ENCODE results near the gene DPH1.

The DPH1 gene

DNA sequence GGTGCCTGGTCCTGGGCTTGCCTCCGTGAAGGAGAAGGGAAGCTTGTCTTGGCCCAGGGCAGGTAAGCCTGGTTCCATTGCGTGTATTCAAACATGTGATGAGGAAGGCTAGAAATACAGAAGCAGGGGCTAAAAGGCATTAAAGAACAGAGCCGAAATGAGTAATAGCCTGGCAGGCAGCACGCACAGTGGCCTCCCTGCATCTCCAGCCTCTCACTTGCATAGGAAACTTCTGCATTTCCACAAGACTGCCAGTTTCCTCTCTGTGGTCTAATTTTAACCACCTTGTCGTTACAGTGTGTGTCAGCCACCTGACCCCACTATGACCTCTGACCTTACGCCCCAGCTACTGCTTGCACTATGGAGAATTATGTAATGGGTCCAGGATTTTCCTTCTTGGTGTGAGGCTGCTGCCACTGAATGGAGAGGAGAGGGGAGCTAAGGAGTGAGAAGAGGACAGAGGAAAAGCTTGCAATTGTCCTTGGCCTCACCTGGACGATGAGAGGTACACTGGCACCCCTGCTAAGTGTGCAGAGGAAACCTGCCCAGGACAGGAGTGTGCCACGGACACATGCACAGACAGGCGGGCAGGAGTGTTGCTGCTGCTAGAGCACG is 57.8 kb downstream of the DPH1 start:
- TF ChIP-seq, protein P1, sequence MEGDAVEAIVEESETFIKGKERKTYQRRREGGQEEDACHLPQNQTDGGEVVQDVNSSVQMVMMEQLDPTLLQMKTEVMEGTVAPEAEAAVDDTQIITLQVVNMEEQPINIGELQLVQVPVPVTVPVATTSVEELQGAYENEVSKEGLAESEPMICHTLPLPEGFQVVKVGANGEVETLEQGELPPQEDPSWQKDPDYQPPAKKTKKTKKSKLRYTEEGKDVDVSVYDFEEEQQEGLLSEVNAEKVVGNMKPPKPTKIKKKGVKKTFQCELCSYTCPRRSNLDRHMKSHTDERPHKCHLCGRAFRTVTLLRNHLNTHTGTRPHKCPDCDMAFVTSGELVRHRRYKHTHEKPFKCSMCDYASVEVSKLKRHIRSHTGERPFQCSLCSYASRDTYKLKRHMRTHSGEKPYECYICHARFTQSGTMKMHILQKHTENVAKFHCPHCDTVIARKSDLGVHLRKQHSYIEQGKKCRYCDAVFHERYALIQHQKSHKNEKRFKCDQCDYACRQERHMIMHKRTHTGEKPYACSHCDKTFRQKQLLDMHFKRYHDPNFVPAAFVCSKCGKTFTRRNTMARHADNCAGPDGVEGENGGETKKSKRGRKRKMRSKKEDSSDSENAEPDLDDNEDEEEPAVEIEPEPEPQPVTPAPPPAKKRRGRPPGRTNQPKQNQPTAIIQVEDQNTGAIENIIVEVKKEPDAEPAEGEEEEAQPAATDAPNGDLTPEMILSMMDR (IDR thresholded peaks at IDR 0.05; ENCODE audit: low read depth, low read length): no peak
- TF ChIP-seq, protein P2, sequence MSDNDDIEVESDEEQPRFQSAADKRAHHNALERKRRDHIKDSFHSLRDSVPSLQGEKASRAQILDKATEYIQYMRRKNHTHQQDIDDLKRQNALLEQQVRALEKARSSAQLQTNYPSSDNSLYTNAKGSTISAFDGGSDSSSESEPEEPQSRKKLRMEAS (IDR thresholded peaks at IDR 0.05; ENCODE audit: low read depth, low read length): 0 out of 2 replicates have a peak, but pooled peaks have one; percentile 28
- TF ChIP-seq MYC (IDR thresholded peaks at IDR 0.05; ENCODE audit: low read depth, low read length) (peak; percentile 67), POLR2A (IDR thresholded peaks at IDR 0.05; ENCODE audit: extremely low read depth, insufficient read length) (no peak)
- peak; percentile 92 for DNase-seq (ENCODE audit: low read depth)
- no peak overlapping the region for H3K4me3 ChIP-seq (ENCODE audit: low read depth, low read length)

DNA sequence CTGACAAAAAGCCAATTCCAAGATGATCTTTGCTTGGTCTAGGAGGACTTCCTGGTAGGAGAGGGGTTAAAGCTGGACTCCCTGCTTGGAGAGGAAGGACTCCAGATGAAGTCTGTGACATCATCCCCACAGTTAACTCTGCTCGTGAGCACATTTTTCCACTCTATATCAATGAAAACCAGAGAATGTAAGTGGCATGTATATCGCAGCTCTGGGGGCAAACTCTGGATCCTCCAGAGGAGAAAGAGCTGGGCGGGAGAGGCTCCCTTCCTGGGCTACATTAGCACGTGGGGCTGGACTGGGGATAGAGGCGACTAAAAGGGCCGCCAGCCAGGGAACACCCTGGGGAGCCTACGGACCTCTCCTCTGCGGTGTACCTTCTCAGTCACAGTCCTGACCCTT is 59.1 kb downstream of the DPH1 start:
- TF ChIP-seq POLR2A (IDR thresholded peaks at IDR 0.05; ENCODE audit: extremely low read depth, insufficient read length): no peak
- TF ChIP-seq MYC (IDR thresholded peaks at IDR 0.05; ENCODE audit: low read depth, low read length): no peak
- TF ChIP-seq, protein P1 (IDR thresholded peaks at IDR 0.05; ENCODE audit: low read depth, low read length): no peak
- TF ChIP-seq, protein P2 (IDR thresholded peaks at IDR 0.05; ENCODE audit: low read depth, low read length): no peak
- H3K4me3 ChIP-seq (ENCODE audit: low read depth, low read length): no peak overlapping the region
- peak; percentile 17 for DNase-seq (ENCODE audit: low read depth)

DNA sequence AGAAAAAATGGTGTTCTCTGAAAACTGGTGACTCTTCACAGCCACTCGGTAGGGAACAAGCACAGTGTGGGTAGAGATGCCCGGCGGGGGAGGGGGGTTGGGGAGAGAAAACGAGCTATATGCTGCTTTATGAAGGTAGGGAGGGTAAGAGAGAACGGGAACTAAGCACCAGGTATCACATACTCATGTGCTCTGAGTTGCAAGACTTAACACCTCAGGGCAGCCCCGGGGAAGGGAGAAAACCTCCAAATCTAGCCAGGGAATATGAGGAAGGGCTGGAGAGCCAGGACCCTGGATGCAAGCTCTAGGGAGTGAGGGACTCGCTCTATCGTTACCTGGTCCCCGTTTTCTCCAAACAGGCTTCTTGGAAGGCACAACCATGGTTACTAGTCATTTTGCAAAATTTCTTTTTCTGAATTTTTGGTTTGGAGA is 60.3 kb downstream of the DPH1 start:
- no peak overlapping the region for H3K4me3 ChIP-seq (ENCODE audit: low read depth, low read length)
- DNase-seq (ENCODE audit: low read depth): no peak
- TF ChIP-seq POLR2A (IDR thresholded peaks at IDR 0.05; ENCODE audit: extremely low read depth, insufficient read length) (no peak), MYC (IDR thresholded peaks at IDR 0.05; ENCODE audit: low read depth, low read length) (no peak)
- TF ChIP-seq, protein P1 (IDR thresholded peaks at IDR 0.05; ENCODE audit: low read depth, low read length): no peak
- TF ChIP-seq, protein P2 (IDR thresholded peaks at IDR 0.05; ENCODE audit: low read depth, low read length): no peak

DNA sequence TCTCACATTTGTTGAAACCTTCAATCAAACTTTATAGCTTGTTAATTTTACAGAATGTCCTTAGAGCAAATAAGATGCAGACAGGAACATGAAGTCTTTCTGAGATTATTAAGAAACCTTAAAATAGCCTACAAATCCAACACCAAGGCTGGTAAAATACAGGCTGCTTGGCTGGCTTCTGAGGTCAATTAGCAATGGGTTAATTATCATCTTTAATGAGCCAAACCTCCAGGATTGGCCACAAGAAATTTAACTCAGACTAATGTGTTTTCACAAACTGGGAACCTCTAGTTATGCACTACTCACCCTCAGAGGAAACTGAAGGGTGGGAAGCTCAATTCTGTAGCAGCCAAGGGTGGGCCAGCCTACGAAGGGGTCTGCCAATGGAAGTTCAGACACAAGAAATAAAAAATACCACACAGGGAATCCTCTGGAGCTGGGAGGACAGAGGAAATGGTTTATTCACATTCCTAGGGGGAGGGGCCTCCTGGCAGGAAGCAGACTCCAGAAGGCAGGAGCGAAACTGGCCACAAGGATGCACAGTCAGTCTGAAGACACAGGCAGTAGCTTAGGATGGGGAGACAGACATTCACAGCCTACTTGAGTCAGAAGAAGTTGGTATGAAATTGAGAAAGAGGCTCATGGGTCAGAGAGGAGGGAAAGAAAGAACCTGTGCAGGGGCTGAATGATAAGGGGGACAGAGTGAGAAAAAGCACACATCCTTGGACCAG is 61.0 kb downstream of the DPH1 start:
- H3K4me3 ChIP-seq (ENCODE audit: low read depth, low read length): no peak overlapping the region
- TF ChIP-seq, protein P2 (IDR thresholded peaks at IDR 0.05; ENCODE audit: low read depth, low read length): no peak
- TF ChIP-seq, protein P1 (IDR thresholded peaks at IDR 0.05; ENCODE audit: low read depth, low read length): no peak
- TF ChIP-seq POLR2A (IDR thresholded peaks at IDR 0.05; ENCODE audit: extremely low read depth, insufficient read length) (no peak), MYC (IDR thresholded peaks at IDR 0.05; ENCODE audit: low read depth, low read length) (no peak)
- peak; percentile 11 for DNase-seq (ENCODE audit: low read depth)

DNA sequence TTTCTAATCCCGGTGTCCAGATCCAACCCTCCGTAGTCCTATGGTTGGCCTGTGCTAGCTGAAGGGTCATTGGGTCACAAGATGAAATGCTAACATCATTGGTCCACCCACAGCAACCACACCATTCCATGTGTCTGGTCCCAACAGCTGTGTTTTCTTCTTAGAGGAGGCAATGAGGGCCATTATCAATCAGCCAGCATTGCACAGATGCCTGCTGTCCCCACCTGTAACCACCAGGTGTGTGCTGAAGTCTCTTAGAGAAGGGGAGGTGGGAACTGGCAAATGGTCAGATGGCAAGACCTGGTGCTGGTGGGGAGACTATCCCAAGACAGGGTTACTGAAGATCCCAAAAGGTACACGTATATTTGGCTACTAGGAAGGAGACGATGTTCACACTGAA is 62.3 kb downstream of the DPH1 start:
- H3K4me3 ChIP-seq (ENCODE audit: low read depth, low read length): no peak overlapping the region
- DNase-seq (ENCODE audit: low read depth): no peak
- TF ChIP-seq POLR2A (IDR thresholded peaks at IDR 0.05; ENCODE audit: extremely low read depth, insufficient read length) (no peak), MYC (IDR thresholded peaks at IDR 0.05; ENCODE audit: low read depth, low read length) (no peak)
- TF ChIP-seq, protein P1 (IDR thresholded peaks at IDR 0.05; ENCODE audit: low read depth, low read length): no peak
- TF ChIP-seq, protein P2 (IDR thresholded peaks at IDR 0.05; ENCODE audit: low read depth, low read length): no peak
